OCI-LY7 (cell line): ENCODE results near the gene STARD9. TPM values are rescaled to one million over a fixed set of nuclear protein-coding genes. Genes with fewer than 3 reads are reported as not detected.
A peak's percentile ranks its signal among the peaks of the same experiment; 100 is the strongest.

Source experiments
- BruUV-seq: library from RNA; stranded (reverse); fragments of 400-500 nt; replicated peaks from 2 replicates; lab custom pipeline; 2021; lab: Mats Ljungman, UMichigan
- CTCF ChIA-PET: fragments of 300-600 bp; sonication (Branson Sonifier 250); formaldehyde crosslinking; loops from one replicate; lab custom pipeline; 2022; ENCODE audit warnings: antibody characterized with exemption; ENCODE audit not compliant: unreplicated experiment; lab: Charles Lee
- POLR2A ChIA-PET: fragments of 300-600 bp; sonication (Branson Sonifier 250); formaldehyde crosslinking; loops from one replicate; lab custom pipeline; 2022; ENCODE audit warnings: antibody characterized with exemption; lab: Charles Lee
- DNase-seq: peaks from one replicate; pipeline ENCODE4 v3.0.0-alpha.2; 2015; ENCODE audit warnings: low spot score
- H2AFZ ChIP-seq: fragments of 200-600 bp; sonication (generic), shearing (Covaris generic); 2 replicates; pipeline ENCODE4 v1.6.1; 2014; ENCODE audit warnings: mild to moderate bottlenecking, antibody characterized with exemption, low read length, moderate library complexity
- H3K27ac ChIP-seq: fragments of 200-600 bp; sonication (generic); 2 replicates; pipeline ENCODE4 v1.5.1; 2014; ENCODE audit warnings: mixed run types, low read depth, mild to moderate bottlenecking, moderate library complexity, low read length, inconsistent platforms; ENCODE audit not compliant: poor library complexity, severe bottlenecking
- H3K36me3 ChIP-seq: fragments of 200-600 bp; sonication (generic); 2 replicates; pipeline ENCODE4 v1.6.1; 2014; ENCODE audit warnings: mild to moderate bottlenecking, antibody characterized with exemption, low read length, moderate library complexity, mixed read lengths; ENCODE audit not compliant: insufficient read depth
- H3K4me1 ChIP-seq: fragments of 200-600 bp; sonication (generic); 2 replicates; pipeline ENCODE4 v1.5.1; 2014; ENCODE audit warnings: mild to moderate bottlenecking, low read length; ENCODE audit not compliant: insufficient read depth, poor library complexity, severe bottlenecking
- H3K4me2 ChIP-seq: fragments of 200-600 bp; sonication (generic); 2 replicates; pipeline ENCODE4 v1.6.1; 2014; ENCODE audit warnings: mild to moderate bottlenecking, low read length
- H3K4me3 ChIP-seq: fragments of 200-600 bp; sonication (generic); 2 replicates; pipeline ENCODE4 v1.5.1; 2014; ENCODE audit warnings: mild to moderate bottlenecking, low read depth, low read length; ENCODE audit not compliant: poor library complexity, severe bottlenecking
- H3K79me2 ChIP-seq: fragments of 200-600 bp; sonication (generic); 2 replicates; pipeline ENCODE4 v1.6.1; 2016; ENCODE audit warnings: low read depth, mild to moderate bottlenecking, low read length, moderate library complexity, mixed read lengths; ENCODE audit not compliant: insufficient read depth
- H3K9me2 ChIP-seq: fragments of 200-600 bp; sonication (generic); 2 replicates; pipeline ENCODE4 v1.6.1; 2016; ENCODE audit warnings: mild to moderate bottlenecking, low read length, mixed read lengths; ENCODE audit not compliant: insufficient read depth
- H3K9me3 ChIP-seq: fragments of 200-600 bp; sonication (generic); 2 replicates; pipeline ENCODE4 v1.6.1; 2014; ENCODE audit warnings: mild to moderate bottlenecking, mixed run types, low read length, mixed read lengths
- H4K20me1 ChIP-seq: fragments of 200-600 bp; sonication (generic); 2 replicates; pipeline ENCODE4 v1.6.1; 2014; ENCODE audit warnings: mild to moderate bottlenecking, antibody characterized with exemption, low read length, moderate library complexity, mixed read lengths; ENCODE audit not compliant: insufficient read depth
- CTCF ChIP-seq: fragments of 200-600 bp; sonication (generic); conservative IDR thresholded peaks from 2 replicates; pipeline ENCODE4 v1.5.1; 2014; ENCODE audit warnings: mild to moderate bottlenecking, antibody characterized with exemption, low read length, moderate library complexity, mixed read lengths
- EZH2phosphoT487 ChIP-seq: fragments of 200-600 bp; sonication (generic); IDR thresholded peaks from 2 replicates; pipeline ENCODE4 v1.6.1; 2018; ENCODE audit warnings: low read depth, borderline replicate concordance, mild to moderate bottlenecking, mixed run types, antibody characterized with exemption, low read length, moderate library complexity, mixed read lengths
- intact Hi-C: fragments of 100-400 bp; cut with micrococcal nuclease; formaldehyde crosslinking; loops from one replicate; pipeline ENCODE4 v1.10.0; 2022; ENCODE audit not compliant: unreplicated experiment
- total RNA-seq, 2 experiments: library from RNA; depleted of rRNA in 1 of 2; stranded (reverse); fragments of >200 nt in 1 of 2; shearing (Covaris generic) in 1 of 2; gene quantifications; 2 replicates each; pipeline ENCODE4 v1.2.3, GENCODE V29; 2014 to 2022

Gene STARD9
- total RNA-seq, 2 experiments from 2014 or later = 8.9 to 15.3 TPM

GRCh38 chr15:42581272-42581730, 5.9 kb downstream of the STARD9 start:
- no peaks in the 10 kb centered on the region; the same call in 1 of the 2 replicates for H3K9me3 ChIP-seq
- H3K4me1 ChIP-seq = peaks cover 54% of the 10 kb centered on the region
- H4K20me1 ChIP-seq = no peaks in the 10 kb centered on the region
- H3K4me3 ChIP-seq = peak overlapping the region; percentile 58
- H3K36me3 ChIP-seq = peaks cover 7% of the 10 kb centered on the region
- no peak overlapping the region for H3K27ac ChIP-seq
- peaks cover 7% of the 10 kb centered on the region; the same call in 1 of the 2 replicates for H3K79me2 ChIP-seq
- DNase-seq = peak; percentile 73
- peak overlapping the region; percentile 24; the same call in 1 of the 2 replicates for H2AFZ ChIP-seq
- ChIA-PET CTCF (no interaction called here), POLR2A (interaction anchor here (0.5 kb wide), 1 partner anchor 38 kb away, joined by 3 read pairs; no protein-coding TSS in a partner anchor)
- BruUV-seq = no TSS peak
- TF ChIP-seq CTCF (no peak), EZH2phosphoT487 (no peak)
- intact Hi-C loops = no loop called here
- peak overlapping the region; percentile 69 for H3K4me2 ChIP-seq
- no peaks in the 10 kb centered on the region for H3K9me2 ChIP-seq

- H3K4me3 ChIP-seq = no peak overlapping the region
- no peak for TF ChIP-seq CTCF
- no peak for TF ChIP-seq EZH2phosphoT487
- H4K20me1 ChIP-seq = no peaks in the 10 kb centered on the region
- H3K4me1 ChIP-seq = peaks cover 40% of the 10 kb centered on the region
- H3K27ac ChIP-seq = no peak overlapping the region
- no peaks in the 10 kb centered on the region; the same call in 1 of the 2 replicates for H3K9me3 ChIP-seq
- POLR2A ChIA-PET = interaction anchor here (1.4 kb wide), 1 partner anchor 26 kb away, joined by 3 read pairs; no protein-coding TSS in a partner anchor
- BruUV-seq = no TSS peak
- DNase-seq = no peak
- H3K9me2 ChIP-seq = no peaks in the 10 kb centered on the region
- intact Hi-C loops = no loop called here
- CTCF ChIA-PET = interaction anchor here (0.7 kb wide), 1 partner anchor 18 kb away, joined by 3 read pairs; no protein-coding TSS in a partner anchor
- H3K36me3 ChIP-seq = peaks cover 10% of the 10 kb centered on the region
- no peak overlapping the region for H2AFZ ChIP-seq
- peaks cover 2% of the 10 kb centered on the region; the same call in 1 of the 2 replicates for H3K79me2 ChIP-seq
- peak overlapping the region; percentile 28; the same call in 1 of the 2 replicates for H3K4me2 ChIP-seq
Measured at GRCh38 chr15:42582569-42583375, 7.4 kb downstream of the STARD9 start.
